DND-41 (cell line): ENCODE data around the gene TBC1D5.

Experiments
- ATAC-seq: fragments of 200-7000 bp; cut with Tn5 transposase; 3 replicates; pipeline ENCODE4 v1.9.1; 2021; ENCODE audit warnings: low read depth; ENCODE audit not compliant: insufficient read depth
- DNase-seq: peaks from one replicate; pipeline ENCODE4 v3.0.0-alpha.2; 2020
- H2AFZ ChIP-seq: 2 replicates; pipeline ENCODE4 v1.6.0; 2012; ENCODE audit warnings: low read depth, low read length
- H3K27ac ChIP-seq: 2 replicates; pipeline ENCODE4 v1.5.1; 2012; ENCODE audit warnings: low read length, inconsistent platforms
- H3K27me3 ChIP-seq: fragments of 200-600 bp; sonication (generic); 2 replicates; pipeline ENCODE4 v1.6.0; 2012; ENCODE audit warnings: low read length, mild to moderate bottlenecking, inconsistent platforms; ENCODE audit not compliant: insufficient read depth, poor library complexity
- H3K36me3 ChIP-seq: 2 replicates; pipeline ENCODE4 v1.5.1; 2012; ENCODE audit warnings: low read length, inconsistent platforms; ENCODE audit not compliant: insufficient read depth
- H3K4me1 ChIP-seq: 2 replicates; pipeline ENCODE4 v1.5.1; 2012; ENCODE audit warnings: mild to moderate bottlenecking, low read length; ENCODE audit not compliant: insufficient read depth
- H3K4me2 ChIP-seq: 2 replicates; pipeline ENCODE4 v1.6.0; 2012; ENCODE audit warnings: mild to moderate bottlenecking, moderate library complexity, low read length, inconsistent platforms; ENCODE audit not compliant: insufficient read depth
- H3K4me3 ChIP-seq, 2 experiments: fragments of 200-600 bp in 1 of 2; shearing (Covaris generic) in 1 of 2; 2 replicates each; pipeline ENCODE4 v1.5.1; 2012 to 2016; ENCODE audit warnings: inconsistent platforms in 2 of 2, low read length in 2 of 2, mild to moderate bottlenecking in 2 of 2, low read depth in 1 of 2, moderate library complexity in 1 of 2
- H3K79me2 ChIP-seq: 2 replicates; pipeline ENCODE4 v1.6.0; 2012; ENCODE audit warnings: low read length, inconsistent platforms; ENCODE audit not compliant: insufficient read depth
- H3K9ac ChIP-seq: 2 replicates; pipeline ENCODE4 v1.6.0; 2012; ENCODE audit warnings: low read depth, mild to moderate bottlenecking, inconsistent platforms, low read length, moderate library complexity
- H3K9me3 ChIP-seq: 2 replicates; pipeline ENCODE4 v1.5.1; 2012; ENCODE audit warnings: low read length, moderate library complexity, mild to moderate bottlenecking, inconsistent platforms; ENCODE audit not compliant: insufficient read depth, severe bottlenecking
- H4K20me1 ChIP-seq: 2 replicates; pipeline ENCODE4 v1.6.0; 2012; ENCODE audit warnings: low read length; ENCODE audit not compliant: insufficient read depth
- CTCF ChIP-seq: IDR thresholded peaks from 2 replicates; pipeline ENCODE4 v1.5.1; 2012; ENCODE audit warnings: borderline replicate concordance, low read length, moderate library complexity, mild to moderate bottlenecking; ENCODE audit not compliant: poor library complexity, severe bottlenecking; ENCODE audit errors: extremely low read depth
- EZH2 ChIP-seq: IDR thresholded peaks from 3 replicates; pipeline ENCODE4 v1.6.1; 2012; ENCODE audit warnings: borderline replicate concordance, low read depth, mild to moderate bottlenecking, moderate library complexity, low read length, inconsistent platforms; ENCODE audit not compliant: severe bottlenecking

Gene TBC1D5

GRCh38 chr3:17432236-17432635 lies 310.2 kb downstream of the TBC1D5 start:
- Histone ChIP-seq H3K9me3 (no peaks in the 10 kb centered on the region), H3K79me2 (no peaks in the 10 kb centered on the region), H2AFZ (no peak overlapping the region), H3K36me3 (no peaks in the 10 kb centered on the region), H3K9ac (no peak overlapping the region), H3K4me3 (no peak overlapping the region), H3K27me3 (no peaks in the 10 kb centered on the region), H3K27ac (no peak overlapping the region), H3K4me1 (no peaks in the 10 kb centered on the region), H4K20me1 (no peaks in the 10 kb centered on the region), H3K4me2 (no peak overlapping the region)
- no peak for ATAC-seq
- TF ChIP-seq CTCF = no peak
- TF ChIP-seq EZH2 = no peak
- DNase-seq = no peak

GRCh38 chr3:17431484-17432045 lies 310.9 kb downstream of the TBC1D5 start:
- ATAC-seq (no peak), DNase-seq (no peak)
- Histone ChIP-seq H3K27me3 (no peaks in the 10 kb centered on the region), H3K27ac (no peak overlapping the region), H3K4me2 (no peak overlapping the region), H4K20me1 (no peaks in the 10 kb centered on the region), H3K9ac (no peak overlapping the region), H3K4me1 (no peaks in the 10 kb centered on the region), H3K4me3 (no peak overlapping the region), H3K79me2 (no peaks in the 10 kb centered on the region), H3K9me3 (no peaks in the 10 kb centered on the region), H2AFZ (no peak overlapping the region), H3K36me3 (no peaks in the 10 kb centered on the region)
- TF ChIP-seq CTCF = no peak
- TF ChIP-seq EZH2 = no peak

GRCh38 chr3:17431004-17431403 lies 311.4 kb downstream of the TBC1D5 start:
- Histone ChIP-seq H2AFZ (no peak overlapping the region), H4K20me1 (no peaks in the 10 kb centered on the region), H3K27me3 (no peaks in the 10 kb centered on the region), H3K27ac (no peak overlapping the region), H3K36me3 (no peaks in the 10 kb centered on the region), H3K79me2 (no peaks in the 10 kb centered on the region), H3K4me2 (no peak overlapping the region), H3K4me3 (no peak overlapping the region), H3K4me1 (no peaks in the 10 kb centered on the region), H3K9me3 (no peaks in the 10 kb centered on the region), H3K9ac (no peak overlapping the region)
- ATAC-seq (peak; percentile 61), DNase-seq (no peak)
- TF ChIP-seq CTCF (peak; percentile 62), EZH2 (no peak)

DNA sequence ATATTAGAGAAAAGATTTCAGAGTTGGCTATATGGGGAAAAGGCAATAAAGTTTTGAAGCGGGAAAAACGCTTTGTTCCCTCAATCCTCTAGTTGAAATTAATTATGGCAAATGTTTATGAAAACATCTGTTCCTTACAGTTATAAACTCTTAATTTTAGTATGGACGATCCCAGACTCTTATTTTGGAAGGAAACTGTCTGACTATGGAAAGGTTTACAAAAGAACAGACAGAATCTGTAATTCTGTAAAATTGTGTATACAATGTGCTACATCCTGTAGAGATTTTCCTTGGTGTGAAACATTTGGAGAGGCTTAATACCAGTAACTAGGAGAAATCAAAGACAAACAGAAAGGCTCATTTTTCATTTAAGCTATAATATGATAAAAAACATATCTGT lies 311.8 kb downstream of the TBC1D5 start:
- no peaks in the 10 kb centered on the region for H3K36me3 ChIP-seq
- H3K27me3 ChIP-seq = no peaks in the 10 kb centered on the region
- no peak overlapping the region for H3K27ac ChIP-seq
- no peak for TF ChIP-seq EZH2
- no peak for TF ChIP-seq CTCF
- no peak overlapping the region for H3K4me3 ChIP-seq
- H4K20me1 ChIP-seq = no peaks in the 10 kb centered on the region
- no peak overlapping the region for H2AFZ ChIP-seq
- H3K4me2 ChIP-seq = no peak overlapping the region
- DNase-seq (no peak), ATAC-seq (no peak)
- H3K4me1 ChIP-seq = no peaks in the 10 kb centered on the region
- no peaks in the 10 kb centered on the region for H3K9me3 ChIP-seq
- H3K79me2 ChIP-seq = no peaks in the 10 kb centered on the region
- H3K9ac ChIP-seq = no peak overlapping the region
